Posterior cingulate gyrus (tissue), 11 donors: ENCODE results near the gene SMG6.
"Not testable (repeated sequence)": the region's sequence is repeated elsewhere in the genome, so short reads cannot be mapped to it uniquely, and the experiment has no call there.

Experiments
- DNase-seq, 10 donors: peaks; one replicate each; pipeline versions ENCODE4 v3.0.0 to v3.0.0-alpha.2; 2020 to 2021; ENCODE audit warnings: mixed read lengths in 3 of 10
- intact Hi-C: fragments of 100-400 bp; cut with DNase I; formaldehyde crosslinking; loops from one replicate; pipeline ENCODE4 v1.15.1; 2023

The SMG6 gene

GRCh38 chr17:2025622-2026309 lies 277.8 kb downstream of the SMG6 start:
- DNase-seq = peak in 9 of 10 donors; percentile 55 to 95 (median 79)
- intact Hi-C loops = loop anchor here (1.0 kb wide), 1 partner anchor 117 kb away; no protein-coding TSS in a partner anchor

- peak in 9 of 10 donors; percentile 35 to 97 (median 81) for DNase-seq
- intact Hi-C loops = no loop called here
Measured at GRCh38 chr17:2025220-2025621, 278.4 kb downstream of the SMG6 start, which contains the start of gene RTN4RL1. Gene RTN4RL1 (minus strand): TSS chr17:2025334. CDS start chr17:2024865, 469 bp downstream.

GRCh38 chr17:2024572-2025219 lies 278.9 kb downstream of the SMG6 start:
- DNase-seq = peak in 1 of 10 donors; percentile 77
- intact Hi-C loops = no loop called here

GRCh38 chr17:2023692-2024571 lies 279.7 kb downstream of the SMG6 start:
- intact Hi-C loops = no loop called here
- peak in 3 of 10 donors; percentile 83 to 92 (median 83) for DNase-seq

GRCh38 chr17:2023256-2023655 lies 280.3 kb downstream of the SMG6 start:
- intact Hi-C loops = no loop called here
- DNase-seq = no peak

GRCh38 chr17:2022647-2023240 lies 280.8 kb downstream of the SMG6 start:
- DNase-seq = peak in 2 of 10 donors; percentile 88
- intact Hi-C loops = no loop called here

GRCh38 chr17:2020721-2021120 lies 282.9 kb downstream of the SMG6 start:
- no peak for DNase-seq
- intact Hi-C loops = no loop called here

- no peak for DNase-seq
- intact Hi-C loops = no loop called here
Measured at GRCh38 chr17:2019723-2020122, 283.9 kb downstream of the SMG6 start.

- peak in 1 of 10 donors; percentile 79 for DNase-seq
- intact Hi-C loops = no loop called here
Measured at GRCh38 chr17:2018716-2019510, 284.7 kb downstream of the SMG6 start.

- intact Hi-C loops = no loop called here
- DNase-seq = no peak
Measured at GRCh38 chr17:2017274-2017941, 286.2 kb downstream of the SMG6 start.

GRCh38 chr17:2016494-2016893 lies 287.1 kb downstream of the SMG6 start:
- no peak for DNase-seq
- intact Hi-C loops = no loop called here

- no peak for DNase-seq
- intact Hi-C loops = no loop called here
Measured at GRCh38 chr17:2015314-2015713, 288.3 kb downstream of the SMG6 start.

GRCh38 chr17:2013994-2014317 lies 289.6 kb downstream of the SMG6 start:
- DNase-seq = no peak
- intact Hi-C loops = no loop called here

- DNase-seq, intact Hi-C loops: not testable (repeated sequence)
Measured at GRCh38 chr17:2013220-2013993, 290.2 kb downstream of the SMG6 start.

GRCh38 chr17:2012499-2012898 lies 291.1 kb downstream of the SMG6 start:
- no peak for DNase-seq
- intact Hi-C loops = no loop called here

- no peak for DNase-seq
- intact Hi-C loops = no loop called here
Measured at GRCh38 chr17:2011411-2012371, 291.9 kb downstream of the SMG6 start.
